Activated CD8-positive, alpha-beta T cell treated with anti-CD3 and anti-CD28 coated beads for 36 hours (primary cell): Measurements from ENCODE around the gene ADGRA1. TPM values are rescaled to one million over a fixed set of nuclear protein-coding genes. Genes with fewer than 3 reads are reported as not detected.

Experiments used
- ATAC-seq: fragments of 200-7000 bp; cut with Tn5 transposase; one replicate; pipeline ENCODE4 v1.10.0; 2021; ENCODE audit warnings: mild to moderate bottlenecking, moderate library complexity
- CTCF ChIA-PET: fragments of 350-600 bp; sonication (Branson Sonifier 250); formaldehyde crosslinking; loops from one replicate; lab custom pipeline; 2021; ENCODE audit warnings: antibody characterized with exemption; lab: Charles Lee
- POLR2A ChIA-PET: fragments of 350-600 bp; sonication (Branson Sonifier 250); formaldehyde crosslinking; loops from one replicate; lab custom pipeline; 2021; ENCODE audit warnings: antibody characterized with exemption; lab: Charles Lee
- DNase-seq: peaks from one replicate; pipeline ENCODE4 v3.0.0-alpha.2; 2020
- H3K27ac Mint-ChIP-seq: one replicate; pipeline ENCODE4 v1.8.0; 2021; ENCODE audit warnings: mild to moderate bottlenecking, mixed read lengths
- H3K27me3 Mint-ChIP-seq: one replicate; pipeline ENCODE4 v1.8.0; 2021; ENCODE audit warnings: mixed read lengths
- H3K36me3 Mint-ChIP-seq: one replicate; pipeline ENCODE4 v1.8.0; 2021; ENCODE audit warnings: low read depth, mixed read lengths
- H3K4me1 Mint-ChIP-seq: one replicate; pipeline ENCODE4 v1.8.0; 2021; ENCODE audit warnings: low read depth, mixed read lengths
- H3K4me3 Mint-ChIP-seq: one replicate; pipeline ENCODE4 v1.8.0; 2021; ENCODE audit warnings: mild to moderate bottlenecking, moderate library complexity, mixed read lengths
- H3K9me3 Mint-ChIP-seq: one replicate; pipeline ENCODE4 v1.8.0; 2021; ENCODE audit warnings: mixed read lengths
- intact Hi-C: fragments of 100-400 bp; cut with micrococcal nuclease; formaldehyde crosslinking; loops from one replicate; pipeline ENCODE4 v1.10.0; 2022
- total RNA-seq, 2 experiments: library from RNA; stranded (reverse); gene quantifications; one replicate each; pipeline ENCODE4 v1.2.3, GENCODE V29; 2021
- TF ChIP-seq, protein P1 (sequence below): fragments of 200-600 bp; IDR thresholded peaks from one replicate; pipeline ENCODE4 v1.8.0; 2022; ENCODE audit warnings: antibody characterized with exemption, mild to moderate bottlenecking

ADGRA1 gene
- total RNA-seq, 2 experiments from 2014 or later, result not detected

GRCh38 chr10:133072720-133073390, 14.9 kb upstream of the ADGRA1 start:
- no peak overlapping the region for H3K27ac Mint-ChIP-seq
- no peaks in the 10 kb centered on the region for H3K36me3 Mint-ChIP-seq
- POLR2A ChIA-PET, result no interaction called here
- no peak for DNase-seq
- TF ChIP-seq, protein P1, sequence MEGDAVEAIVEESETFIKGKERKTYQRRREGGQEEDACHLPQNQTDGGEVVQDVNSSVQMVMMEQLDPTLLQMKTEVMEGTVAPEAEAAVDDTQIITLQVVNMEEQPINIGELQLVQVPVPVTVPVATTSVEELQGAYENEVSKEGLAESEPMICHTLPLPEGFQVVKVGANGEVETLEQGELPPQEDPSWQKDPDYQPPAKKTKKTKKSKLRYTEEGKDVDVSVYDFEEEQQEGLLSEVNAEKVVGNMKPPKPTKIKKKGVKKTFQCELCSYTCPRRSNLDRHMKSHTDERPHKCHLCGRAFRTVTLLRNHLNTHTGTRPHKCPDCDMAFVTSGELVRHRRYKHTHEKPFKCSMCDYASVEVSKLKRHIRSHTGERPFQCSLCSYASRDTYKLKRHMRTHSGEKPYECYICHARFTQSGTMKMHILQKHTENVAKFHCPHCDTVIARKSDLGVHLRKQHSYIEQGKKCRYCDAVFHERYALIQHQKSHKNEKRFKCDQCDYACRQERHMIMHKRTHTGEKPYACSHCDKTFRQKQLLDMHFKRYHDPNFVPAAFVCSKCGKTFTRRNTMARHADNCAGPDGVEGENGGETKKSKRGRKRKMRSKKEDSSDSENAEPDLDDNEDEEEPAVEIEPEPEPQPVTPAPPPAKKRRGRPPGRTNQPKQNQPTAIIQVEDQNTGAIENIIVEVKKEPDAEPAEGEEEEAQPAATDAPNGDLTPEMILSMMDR, result no peak
- intact Hi-C loops, result no loop called here
- no peak for ATAC-seq
- no peaks in the 10 kb centered on the region for H3K9me3 Mint-ChIP-seq
- CTCF ChIA-PET, result no interaction called here
- H3K4me1 Mint-ChIP-seq, result no peaks in the 10 kb centered on the region
- H3K4me3 Mint-ChIP-seq, result no peak overlapping the region
- H3K27me3 Mint-ChIP-seq, result no peaks in the 10 kb centered on the region

DNA sequence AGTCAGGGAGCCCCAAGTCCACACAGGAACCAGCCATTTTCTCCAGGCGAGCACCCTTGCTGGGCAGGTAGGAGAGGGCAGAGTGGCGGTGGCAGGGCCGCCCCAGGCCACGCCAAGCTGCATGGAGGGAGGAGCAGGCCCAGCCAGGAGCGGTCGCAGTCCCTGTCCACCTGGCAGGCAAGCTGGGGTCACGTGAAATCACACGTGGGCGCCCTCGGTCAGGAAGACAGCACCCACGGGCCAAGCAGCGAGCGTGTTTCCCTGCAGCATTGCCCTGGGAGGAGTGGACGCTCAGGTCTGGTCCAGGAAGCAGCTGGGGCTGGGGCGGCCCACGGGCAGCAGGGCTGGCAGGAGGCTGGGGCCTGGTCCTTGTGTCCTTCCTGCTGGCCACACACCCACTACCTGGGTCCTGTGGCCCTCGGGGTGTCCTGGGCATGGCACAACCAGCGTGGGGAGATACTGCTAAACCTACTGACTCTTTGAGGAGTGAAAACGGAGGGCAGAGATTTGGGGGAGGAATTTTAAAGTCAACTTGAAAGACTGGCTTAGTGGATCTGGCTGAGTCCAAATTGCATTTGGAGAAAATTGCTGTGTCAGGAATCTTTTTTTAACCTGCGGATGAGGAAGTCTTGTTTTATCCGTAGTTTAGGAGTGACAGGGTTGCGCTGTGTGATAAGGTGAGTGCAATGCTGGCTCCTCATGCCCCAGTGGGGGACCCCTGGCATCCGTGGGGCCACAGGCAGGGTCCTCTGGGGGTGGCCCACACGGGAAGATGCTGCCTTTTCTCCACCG, 12.2 kb upstream of the ADGRA1 start:
- DNase-seq (no peak), ATAC-seq (no peak)
- no peaks in the 10 kb centered on the region for H3K4me1 Mint-ChIP-seq
- no peak overlapping the region for H3K27ac Mint-ChIP-seq
- CTCF ChIA-PET, result no interaction called here
- intact Hi-C loops, result no loop called here
- no peaks in the 10 kb centered on the region for H3K36me3 Mint-ChIP-seq
- TF ChIP-seq, protein P1, result no peak
- no peaks in the 10 kb centered on the region for H3K27me3 Mint-ChIP-seq
- no peaks in the 10 kb centered on the region for H3K9me3 Mint-ChIP-seq
- H3K4me3 Mint-ChIP-seq, result no peak overlapping the region
- POLR2A ChIA-PET, result no interaction called here

GRCh38 chr10:133076274-133077038, 11.3 kb upstream of the ADGRA1 start:
- Mint-ChIP-seq H3K4me1 (no peaks in the 10 kb centered on the region), H3K36me3 (no peaks in the 10 kb centered on the region), H3K27ac (no peak overlapping the region), H3K9me3 (no peaks in the 10 kb centered on the region), H3K27me3 (no peaks in the 10 kb centered on the region), H3K4me3 (no peak overlapping the region)
- TF ChIP-seq, protein P1, result no peak
- ChIA-PET CTCF (no interaction called here), POLR2A (no interaction called here)
- intact Hi-C loops, result no loop called here
- ATAC-seq (no peak), DNase-seq (no peak)

- peaks cover 2% of the 10 kb centered on the region for H3K27me3 Mint-ChIP-seq
- TF ChIP-seq, protein P1, result no peak
- no peaks in the 10 kb centered on the region for H3K9me3 Mint-ChIP-seq
- ChIA-PET CTCF (no interaction called here), POLR2A (no interaction called here)
- H3K4me1 Mint-ChIP-seq, result no peaks in the 10 kb centered on the region
- no peak overlapping the region for H3K4me3 Mint-ChIP-seq
- no peak for DNase-seq
- no peak for ATAC-seq
- H3K27ac Mint-ChIP-seq, result no peak overlapping the region
- intact Hi-C loops, result no loop called here
- H3K36me3 Mint-ChIP-seq, result no peaks in the 10 kb centered on the region
These were observed 7.7 kb upstream of the ADGRA1 start for GRCh38 chr10:133079836-133080682.
